ENCODE measurements around the gene SLC17A5.
A peak's percentile ranks its signal among the peaks of the same experiment; 100 is the strongest.

SLC17A5 gene

DNA sequence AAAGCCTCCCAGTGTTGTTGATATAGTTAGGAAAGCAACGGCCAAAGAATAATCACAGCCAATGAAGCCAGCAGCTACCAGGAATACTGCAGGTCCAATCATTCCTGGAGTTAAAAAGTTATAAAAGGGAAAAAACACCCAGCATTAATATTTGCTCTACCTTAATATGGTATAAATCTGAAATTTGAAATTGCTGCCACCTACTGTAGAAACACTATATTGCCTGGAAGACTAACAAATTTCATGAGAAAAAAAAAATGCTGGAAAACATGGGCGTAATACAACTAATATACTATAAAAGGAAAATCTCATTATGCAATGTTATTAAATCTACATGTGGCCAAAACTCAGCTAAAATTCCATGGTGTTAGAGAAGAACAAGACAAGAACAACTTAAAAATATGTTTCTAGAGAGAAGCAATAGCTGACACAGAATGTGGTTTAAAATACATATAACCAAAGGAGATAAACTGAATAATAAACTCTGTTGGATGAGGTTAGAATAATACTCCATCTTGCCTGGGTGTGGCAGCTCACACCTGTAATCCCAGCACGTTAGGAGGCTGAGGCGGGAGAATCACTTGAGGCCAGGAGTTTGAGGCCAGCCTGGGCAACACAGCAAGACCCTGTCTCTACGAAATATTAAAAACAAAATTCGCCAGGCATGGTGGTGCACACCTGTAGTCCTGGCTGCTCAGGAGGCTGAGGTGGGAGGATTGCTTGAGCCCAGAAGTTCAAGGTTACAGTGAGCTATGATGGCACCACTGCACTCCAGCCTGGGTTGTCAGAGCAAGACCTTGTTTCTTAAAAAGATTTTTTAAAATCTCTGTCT lies 43.1 kb downstream of the SLC17A5 start:
- Histone ChIP-seq H3K4me3 (ENCODE audit: low read depth in 1 of 2, low read length in 2 of 2) (no peak overlapping the region), H3K36me3 (ENCODE audit: control insufficient read depth in 1 of 2, insufficient read depth in 2 of 2, low read length in 2 of 2) (peaks cover 16 to 39% of the 10 kb centered on the region in 2 donors), H3K9me3 (ENCODE audit: control insufficient read depth in 1 of 2, low read length in 2 of 2) (no peaks in the 10 kb centered on the region), H3K4me1 (ENCODE audit: control insufficient read depth in 1 of 2, insufficient read depth in 2 of 2, low read length in 2 of 2) (no peaks in the 10 kb centered on the region), H3K27ac (ENCODE audit: low read length) (no peak overlapping the region), H3K27me3 (ENCODE audit: low read depth, low read length) (no peaks in the 10 kb centered on the region)

GRCh38 chr6:73608761-73609160 lies 45.0 kb downstream of the SLC17A5 start:
- Histone ChIP-seq H3K27me3 (ENCODE audit: low read depth, low read length) (no peaks in the 10 kb centered on the region), H3K36me3 (ENCODE audit: control insufficient read depth in 1 of 2, insufficient read depth in 2 of 2, low read length in 2 of 2) (peaks cover 16 to 30% of the 10 kb centered on the region in 2 donors), H3K4me3 (ENCODE audit: low read depth in 1 of 2, low read length in 2 of 2) (no peak overlapping the region), H3K27ac (ENCODE audit: low read length) (no peak overlapping the region), H3K4me1 (ENCODE audit: control insufficient read depth in 1 of 2, insufficient read depth in 2 of 2, low read length in 2 of 2) (no peaks in the 10 kb centered on the region), H3K9me3 (ENCODE audit: control insufficient read depth in 1 of 2, low read length in 2 of 2) (no peaks in the 10 kb centered on the region)

GRCh38 chr6:73606428-73606827 lies 47.4 kb downstream of the SLC17A5 start:
- Histone ChIP-seq H3K9me3 (ENCODE audit: control insufficient read depth in 1 of 2, low read length in 2 of 2) (no peaks in the 10 kb centered on the region), H3K27me3 (ENCODE audit: low read depth, low read length) (no peaks in the 10 kb centered on the region), H3K4me1 (ENCODE audit: control insufficient read depth in 1 of 2, insufficient read depth in 2 of 2, low read length in 2 of 2) (no peaks in the 10 kb centered on the region), H3K4me3 (ENCODE audit: low read depth in 1 of 2, low read length in 2 of 2) (no peak overlapping the region), H3K36me3 (ENCODE audit: control insufficient read depth in 1 of 2, insufficient read depth in 2 of 2, low read length in 2 of 2) (peaks cover 16 to 20% of the 10 kb centered on the region in 2 donors), H3K27ac (ENCODE audit: low read length) (no peak overlapping the region)

DNA sequence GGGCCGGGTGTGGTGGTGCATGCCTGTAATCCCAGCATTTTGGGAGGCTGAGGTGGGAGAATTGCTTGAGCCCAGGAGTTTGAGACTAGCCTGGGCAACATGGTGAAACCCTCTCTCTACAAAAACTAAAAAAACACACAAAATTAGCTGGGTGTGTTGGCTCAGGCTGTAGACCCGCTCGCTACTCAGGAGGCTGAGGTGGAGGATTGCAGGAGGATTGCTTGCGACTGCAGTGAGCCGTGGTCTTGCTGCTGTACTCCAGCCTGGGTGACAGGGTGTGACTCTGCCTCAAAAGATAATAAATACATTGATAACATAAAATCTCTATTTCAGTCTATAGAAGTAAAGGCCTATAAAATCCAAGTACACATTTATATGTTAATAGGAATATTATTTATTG lies 49.3 kb downstream of the SLC17A5 start:
- H3K36me3 ChIP-seq (ENCODE audit: control insufficient read depth in 1 of 2, insufficient read depth in 2 of 2, low read length in 2 of 2), result peaks cover 13 to 16% of the 10 kb centered on the region in 2 donors
- H3K9me3 ChIP-seq (ENCODE audit: control insufficient read depth in 1 of 2, low read length in 2 of 2), result no peaks in the 10 kb centered on the region
- H3K27me3 ChIP-seq (ENCODE audit: low read depth, low read length), result no peaks in the 10 kb centered on the region
- H3K4me3 ChIP-seq (ENCODE audit: low read depth in 1 of 2, low read length in 2 of 2), result no peak overlapping the region
- H3K27ac ChIP-seq (ENCODE audit: low read length), result no peak overlapping the region
- no peaks in the 10 kb centered on the region for H3K4me1 ChIP-seq (ENCODE audit: control insufficient read depth in 1 of 2, insufficient read depth in 2 of 2, low read length in 2 of 2)

- no peak overlapping the region for H3K27ac ChIP-seq (ENCODE audit: low read length)
- H3K4me1 ChIP-seq (ENCODE audit: control insufficient read depth in 1 of 2, insufficient read depth in 2 of 2, low read length in 2 of 2), result no peaks in the 10 kb centered on the region
- no peaks in the 10 kb centered on the region for H3K27me3 ChIP-seq (ENCODE audit: low read depth, low read length)
- no peaks in the 10 kb centered on the region for H3K9me3 ChIP-seq (ENCODE audit: control insufficient read depth in 1 of 2, low read length in 2 of 2)
- no peak overlapping the region for H3K4me3 ChIP-seq (ENCODE audit: low read depth in 1 of 2, low read length in 2 of 2)
- H3K36me3 ChIP-seq (ENCODE audit: control insufficient read depth in 1 of 2, insufficient read depth in 2 of 2, low read length in 2 of 2), result peaks cover 11 to 13% of the 10 kb centered on the region in 2 donors
These were observed 49.8 kb downstream of the SLC17A5 start for GRCh38 chr6:73604020-73604419.

GRCh38 chr6:73586416-73586974 lies 67.3 kb downstream of the SLC17A5 start:
- H3K27ac ChIP-seq (ENCODE audit: low read length), result peak overlapping the region; percentile 96
- H3K4me3 ChIP-seq (ENCODE audit: low read depth in 1 of 2, low read length in 2 of 2), result peak overlapping the region; percentile 45 to 55

GRCh38 chr6:73585566-73586415 lies 68.0 kb downstream of the SLC17A5 start:
- Histone ChIP-seq H3K9me3 (ENCODE audit: control insufficient read depth in 1 of 2, low read length in 2 of 2) (no peaks in the 10 kb centered on the region), H3K36me3 (ENCODE audit: control insufficient read depth in 1 of 2, insufficient read depth in 2 of 2, low read length in 2 of 2) (no peaks in the 10 kb centered on the region), H3K27me3 (ENCODE audit: low read depth, low read length) (no peaks in the 10 kb centered on the region), H3K4me3 (ENCODE audit: low read depth in 1 of 2, low read length in 2 of 2) (peak overlapping the region; percentile 45 to 55), H3K27ac (ENCODE audit: low read length) (peak overlapping the region; percentile 96), H3K4me1 (ENCODE audit: control insufficient read depth in 1 of 2, insufficient read depth in 2 of 2, low read length in 2 of 2) (peaks cover 6 to 7% of the 10 kb centered on the region in 2 donors)

More at GRCh38 chr6:73586416-73586974, 67.3 kb downstream of the SLC17A5 start:
- Histone ChIP-seq H3K27me3 (ENCODE audit: low read depth, low read length) (no peaks in the 10 kb centered on the region), H3K36me3 (ENCODE audit: control insufficient read depth in 1 of 2, insufficient read depth in 2 of 2, low read length in 2 of 2) (no peaks in the 10 kb centered on the region), H3K4me1 (ENCODE audit: control insufficient read depth in 1 of 2, insufficient read depth in 2 of 2, low read length in 2 of 2) (peaks cover 6 to 7% of the 10 kb centered on the region in 2 donors), H3K9me3 (ENCODE audit: control insufficient read depth in 1 of 2, low read length in 2 of 2) (no peaks in the 10 kb centered on the region)

GRCh38 chr6:73581293-73581692 lies 72.5 kb downstream of the SLC17A5 start:
- no peaks in the 10 kb centered on the region for H3K9me3 ChIP-seq (ENCODE audit: control insufficient read depth in 1 of 2, low read length in 2 of 2)
- peaks cover 16 to 19% of the 10 kb centered on the region in 2 donors for H3K4me1 ChIP-seq (ENCODE audit: control insufficient read depth in 1 of 2, insufficient read depth in 2 of 2, low read length in 2 of 2)
- no peaks in the 10 kb centered on the region for H3K36me3 ChIP-seq (ENCODE audit: control insufficient read depth in 1 of 2, insufficient read depth in 2 of 2, low read length in 2 of 2)
- H3K27ac ChIP-seq (ENCODE audit: low read length), result peak overlapping the region; percentile 96
- H3K27me3 ChIP-seq (ENCODE audit: low read depth, low read length), result no peaks in the 10 kb centered on the region
- peak overlapping the region in 1 of 2 donors; percentile 30 for H3K4me3 ChIP-seq (ENCODE audit: low read depth in 1 of 2, low read length in 2 of 2)

DNA sequence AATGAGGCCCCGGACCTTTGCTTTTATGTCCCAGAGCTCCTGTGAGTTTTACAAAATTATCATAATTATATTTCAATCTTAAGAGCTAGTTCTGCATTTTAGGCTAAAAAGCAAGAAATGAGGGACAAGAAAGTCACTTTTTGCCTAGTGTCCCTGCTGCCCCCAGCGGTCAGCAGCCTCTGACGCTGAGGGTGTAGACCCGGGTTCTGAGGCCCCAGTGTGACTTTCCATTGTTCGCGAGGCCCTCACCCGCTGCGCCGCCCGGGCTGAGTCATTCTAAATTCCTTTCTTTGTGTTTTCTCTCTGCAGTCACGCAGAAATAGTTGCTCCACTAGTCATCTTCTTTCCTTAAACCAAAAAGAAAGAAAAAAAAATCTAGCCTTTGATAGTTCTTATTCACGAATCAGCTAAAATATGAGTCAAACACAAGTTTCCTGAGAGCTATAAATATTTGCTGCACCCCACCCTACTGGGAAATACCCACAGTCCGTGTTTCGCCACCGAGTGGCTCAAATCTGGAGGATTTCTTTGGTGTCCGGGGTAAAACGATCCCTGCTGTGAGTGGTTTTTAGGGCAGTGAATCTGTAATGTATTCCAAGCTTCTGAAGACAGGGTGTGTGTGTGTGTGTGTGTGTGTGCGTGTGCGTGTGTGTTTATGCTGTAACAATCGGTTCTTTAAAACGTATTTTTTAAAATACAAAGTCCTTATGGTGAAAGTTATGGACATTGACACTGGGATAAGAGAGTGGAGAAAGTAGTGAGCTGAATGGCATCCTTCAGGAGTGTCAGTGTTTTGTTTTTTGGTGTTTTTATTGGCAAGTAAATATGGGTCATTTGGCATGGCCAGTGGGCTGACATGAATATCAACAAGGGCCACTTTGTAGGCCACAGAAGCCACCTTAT lies 73.3 kb downstream of the SLC17A5 start:
- no peaks in the 10 kb centered on the region for H3K9me3 ChIP-seq (ENCODE audit: control insufficient read depth in 1 of 2, low read length in 2 of 2)
- peak overlapping the region; percentile 96 for H3K27ac ChIP-seq (ENCODE audit: low read length)
- no peaks in the 10 kb centered on the region for H3K27me3 ChIP-seq (ENCODE audit: low read depth, low read length)
- H3K4me1 ChIP-seq (ENCODE audit: control insufficient read depth in 1 of 2, insufficient read depth in 2 of 2, low read length in 2 of 2), result peaks cover 13 to 15% of the 10 kb centered on the region in 2 donors
- no peaks in the 10 kb centered on the region for H3K36me3 ChIP-seq (ENCODE audit: control insufficient read depth in 1 of 2, insufficient read depth in 2 of 2, low read length in 2 of 2)
- peak overlapping the region; percentile 22 to 30 for H3K4me3 ChIP-seq (ENCODE audit: low read depth in 1 of 2, low read length in 2 of 2)

DNA sequence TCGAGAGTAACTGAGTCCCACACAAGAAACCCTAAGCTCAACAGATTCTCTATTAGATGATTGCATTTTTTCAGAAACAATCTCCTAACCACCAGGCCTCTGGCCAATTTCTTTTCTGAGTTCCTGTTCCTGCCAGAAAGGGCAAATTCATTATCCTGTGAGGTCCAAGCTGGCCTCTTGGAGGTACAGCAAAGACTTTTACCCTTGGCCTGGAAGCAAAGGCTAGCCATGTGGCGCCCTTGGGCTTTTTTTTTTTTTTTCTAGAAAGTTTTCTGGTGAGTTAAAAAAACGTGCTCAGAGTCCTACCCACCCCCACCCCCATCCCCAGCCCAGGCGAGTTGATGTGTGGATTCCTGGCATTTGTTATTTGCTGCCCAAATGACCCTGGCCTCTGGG lies 73.9 kb downstream of the SLC17A5 start:
- Histone ChIP-seq H3K4me1 (ENCODE audit: control insufficient read depth in 1 of 2, insufficient read depth in 2 of 2, low read length in 2 of 2) (peaks cover 12 to 13% of the 10 kb centered on the region in 2 donors), H3K27ac (ENCODE audit: low read length) (peak overlapping the region; percentile 96), H3K9me3 (ENCODE audit: control insufficient read depth in 1 of 2, low read length in 2 of 2) (no peaks in the 10 kb centered on the region), H3K4me3 (ENCODE audit: low read depth in 1 of 2, low read length in 2 of 2) (peak overlapping the region in 1 of 2 donors; percentile 30), H3K27me3 (ENCODE audit: low read depth, low read length) (no peaks in the 10 kb centered on the region), H3K36me3 (ENCODE audit: control insufficient read depth in 1 of 2, insufficient read depth in 2 of 2, low read length in 2 of 2) (no peaks in the 10 kb centered on the region)
